Measurements from ENCODE around the gene ATG13. TPM values are rescaled to one million over a fixed set of nuclear protein-coding genes. Genes with fewer than 3 reads are reported as not detected.

The ATG13 gene
- total and polyA plus RNA-seq, 2 of the 4 experiments (the other 2 are of a cell fraction): 43.0 to 49.7 TPM

GRCh38 chr11:46588915-46589314 lies 28.4 kb upstream of the ATG13 start:
- Histone ChIP-seq H4K91ac (ENCODE audit: insufficient read depth, low read depth, low read length) (no peak overlapping the region), H3K4me3 (ENCODE audit: insufficient read depth, low read depth, low read length) (no peak overlapping the region), H3K23ac (ENCODE audit: low read depth, low read length) (no peak overlapping the region), H4K8ac (ENCODE audit: low read depth in 2 of 2, low read length in 2 of 2) (no peak overlapping the region), H2BK5ac (ENCODE audit: low read depth, low read length, poor library complexity, severe bottlenecking) (no peak overlapping the region), H2AK9ac (replicated peaks; ENCODE audit: low read depth, low read length, poor library complexity) (no peak overlapping the region), H4K5ac (ENCODE audit: low read depth, low read length) (no peak overlapping the region), H3K9me3 (ENCODE audit: control insufficient read depth, insufficient read depth, low read length) (no peaks in the 10 kb centered on the region), H4K20me1 (ENCODE audit: insufficient read depth, low read length) (peaks cover 51% of the 10 kb centered on the region), H3K27ac (ENCODE audit: insufficient read depth, low read length) (no peak overlapping the region), H3K4me2 (ENCODE audit: low read depth, low read length) (no peak overlapping the region), H2AFZ (replicated peaks; ENCODE audit: low read length, poor library complexity) (no peak overlapping the region), H2BK120ac (ENCODE audit: low read depth, low read length) (no peak overlapping the region), H2BK15ac (ENCODE audit: low read depth, low read length) (no peak overlapping the region), H3K9ac (ENCODE audit: low read depth, low read length) (no peak overlapping the region), H3K9me1 (ENCODE audit: insufficient read depth, low read length) (no peaks in the 10 kb centered on the region), H3K79me1 (ENCODE audit: low read depth in 1 of 2, low read length in 2 of 2) (peaks cover 4 to 60% of the 10 kb centered on the region in 2 experiments), H2AK5ac (ENCODE audit: low read depth, low read length) (no peak overlapping the region), H3K27me3 (ENCODE audit: control insufficient read depth, insufficient read depth, low read length) (no peaks in the 10 kb centered on the region), H3K4me1 (ENCODE audit: control insufficient read depth, insufficient read depth, low read length) (peaks cover 4% of the 10 kb centered on the region; the same call in 1 of the 2 replicates), H3K14ac (replicated peaks; ENCODE audit: low read depth, low read length) (no peak overlapping the region), H3K56ac (ENCODE audit: extremely low read depth, insufficient read depth, low read length) (no peak overlapping the region), H3K36me3 (ENCODE audit: control insufficient read depth, insufficient read depth, low read length) (no peaks in the 10 kb centered on the region), H2BK20ac (ENCODE audit: low read depth, low read length) (no peak overlapping the region), H3K18ac (ENCODE audit: low read depth, low read length) (no peak overlapping the region), H3K4ac (ENCODE audit: low read depth, low read length) (no peak overlapping the region)
- DNase-seq (no peak), ATAC-seq (ENCODE audit: low read depth) (no peak)
- no TSS peak for BruUV-seq (replicated peaks)
- POLR2A ChIA-PET (ENCODE audit: unreplicated experiment): no interaction called here
- intact Hi-C loops (cut with micrococcal nuclease): no loop called here
- in situ Hi-C loops (cut with MboI; ENCODE audit: low sequenced_read_pairs): no loop called here
- no peak for TF ChIP-seq RAD21 (IDR thresholded peaks at IDR 0.05; ENCODE audit: low read length)
- no peak for TF ChIP-seq MAFK (IDR thresholded peaks at IDR 0.05; ENCODE audit: low read depth, low read length)
- no peak for TF ChIP-seq FOS (IDR thresholded peaks at IDR 0.05; ENCODE audit: low read depth, low read length)
- TF ChIP-seq RFX5 (IDR thresholded peaks at IDR 0.05; ENCODE audit: low read depth, low read length): no peak
- no peak for TF ChIP-seq MXI1 (IDR thresholded peaks at IDR 0.05; ENCODE audit: borderline replicate concordance, low read depth, low read length)
- no peak for TF ChIP-seq ELK1 (IDR thresholded peaks at IDR 0.05; ENCODE audit: borderline replicate concordance, low read depth, low read length)
- no peak for TF ChIP-seq MAZ (IDR thresholded peaks at IDR 0.05; ENCODE audit: borderline replicate concordance, low read depth, low read length)
- TF ChIP-seq SMC3 (IDR thresholded peaks at IDR 0.05; ENCODE audit: low read depth, low read length): no peak
- no peak for TF ChIP-seq BHLHE40 (IDR thresholded peaks at IDR 0.05; ENCODE audit: low read depth, low read length)
- TF ChIP-seq RCOR1 (IDR thresholded peaks at IDR 0.05; ENCODE audit: insufficient replicate concordance, low read length): no peak
- TF ChIP-seq POLR2A (IDR thresholded peaks at IDR 0.05; ENCODE audit: low read depth, low read length): no peak
- CTCF ChIA-PET: interaction anchor here (0.6 kb wide), 1 partner anchor 365 kb away, joined by 3 read pairs; no protein-coding TSS in a partner anchor
- dilution Hi-C loops (cut with HindIII; ENCODE audit: low sequenced_read_pairs, unreplicated experiment): no loop called here

Data from IMR-90 (cell line).